Activated CD8-positive, alpha-beta memory T cell treated with anti-CD3 and anti-CD28 coated beads, Interleukin-2, amount 50 U/mL, for 24 hours (primary cell): Measurements from ENCODE around the gene ARMC3.
"Not testable (repeated sequence)": the region's sequence is repeated elsewhere in the genome, so short reads cannot be mapped to it uniquely, and the experiment has no call there.

Experiments
- DNase-seq: peaks from one replicate; pipeline ENCODE4 v3.0.0-alpha.2; 2020; ENCODE audit errors: extremely low read depth

ARMC3 gene

DNA sequence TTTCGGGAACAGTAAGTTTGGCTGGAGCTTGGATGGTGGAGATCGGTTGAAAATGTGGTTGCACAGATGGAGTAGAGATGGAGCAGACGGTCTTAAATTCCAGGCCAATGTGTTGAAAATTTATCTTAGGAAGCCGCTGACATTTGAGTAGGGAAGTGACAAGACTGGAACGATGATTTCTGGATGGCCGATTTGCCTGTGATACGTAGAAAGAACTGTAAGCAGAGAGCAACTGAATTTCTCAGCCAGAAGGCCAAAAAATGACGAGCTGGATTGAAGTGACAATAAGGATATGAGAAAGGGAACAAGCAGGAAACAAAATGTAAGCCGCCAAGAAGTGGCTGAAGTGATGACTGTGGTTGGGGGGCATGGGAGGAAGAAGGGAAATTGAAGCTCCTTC is 687 bp upstream of the ARMC3 start:
- DNase-seq = no peak

DNA sequence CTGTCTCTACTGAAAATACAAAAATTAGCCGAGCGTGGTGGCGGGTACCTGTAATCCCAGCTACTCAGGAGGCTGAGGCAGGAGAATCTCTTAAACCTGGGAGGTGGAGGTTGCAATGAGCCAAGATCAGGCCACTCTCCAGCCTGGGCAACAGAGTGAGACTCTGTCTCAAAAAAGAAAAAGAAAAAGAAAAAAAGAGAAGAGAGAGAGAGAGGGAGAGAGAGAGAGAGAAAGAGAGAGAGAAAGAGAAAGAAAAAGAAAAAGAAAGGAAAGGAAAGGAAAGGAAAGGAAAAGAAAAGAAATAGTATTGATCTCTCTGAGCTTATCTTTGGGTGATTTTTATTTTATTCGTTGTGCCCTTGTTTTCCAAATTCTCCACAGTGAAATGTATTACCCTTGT is 1.2 kb downstream of the ARMC3 start:
- not testable (repeated sequence) for DNase-seq

DNA sequence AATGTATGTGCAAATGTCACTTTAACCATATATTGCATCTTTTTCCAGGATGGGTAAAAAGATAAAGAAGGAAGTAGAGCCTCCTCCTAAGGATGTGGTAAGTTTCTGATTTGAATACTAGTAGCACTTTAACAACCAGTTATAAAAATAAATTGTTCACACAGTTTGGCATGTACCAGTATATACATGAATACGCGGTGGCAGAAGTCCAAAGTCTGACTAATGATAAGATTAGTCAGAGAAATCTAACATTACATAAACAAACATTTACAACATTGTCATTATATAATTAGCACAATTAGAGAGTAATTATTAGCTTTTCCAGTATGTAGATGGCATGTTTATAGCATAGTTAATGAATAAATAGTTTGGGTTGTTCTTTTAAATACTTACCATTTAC is 4.1 kb downstream of the ARMC3 start:
- no peak for DNase-seq

DNA sequence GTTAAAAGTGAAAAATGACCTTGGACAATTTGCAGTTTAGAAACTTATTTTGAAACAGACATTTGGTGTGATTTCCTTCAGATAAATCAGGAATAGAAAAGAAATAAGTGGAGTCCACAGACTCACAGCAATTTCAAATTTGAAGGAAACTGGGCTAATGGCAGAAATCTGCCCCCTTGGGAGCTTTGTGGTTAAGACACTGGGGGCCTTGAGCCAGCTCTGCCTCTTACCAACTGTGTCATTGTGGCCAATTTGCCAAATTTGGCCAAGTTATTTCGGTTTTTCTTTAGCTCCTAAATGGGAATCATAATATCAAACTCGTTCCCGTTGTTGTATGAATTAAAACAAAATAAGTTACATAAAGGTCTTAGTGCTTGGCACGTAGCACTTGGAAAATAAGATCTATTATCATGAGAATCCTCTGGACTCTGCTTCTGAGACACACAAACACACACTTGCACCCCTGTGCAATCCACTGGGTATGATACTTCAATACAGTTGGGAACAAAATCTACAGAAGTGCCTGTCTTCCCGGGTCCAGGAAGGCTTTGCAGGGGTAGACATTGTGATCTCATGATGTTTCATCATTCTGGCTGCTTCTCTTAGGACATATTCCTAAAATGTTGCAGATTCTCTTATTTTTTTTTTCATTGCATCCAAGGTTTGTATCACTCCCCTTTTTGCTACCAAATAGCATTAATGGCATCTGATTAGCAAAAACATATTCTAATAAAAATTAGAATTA is 4.9 kb downstream of the ARMC3 start:
- no peak for DNase-seq

DNA sequence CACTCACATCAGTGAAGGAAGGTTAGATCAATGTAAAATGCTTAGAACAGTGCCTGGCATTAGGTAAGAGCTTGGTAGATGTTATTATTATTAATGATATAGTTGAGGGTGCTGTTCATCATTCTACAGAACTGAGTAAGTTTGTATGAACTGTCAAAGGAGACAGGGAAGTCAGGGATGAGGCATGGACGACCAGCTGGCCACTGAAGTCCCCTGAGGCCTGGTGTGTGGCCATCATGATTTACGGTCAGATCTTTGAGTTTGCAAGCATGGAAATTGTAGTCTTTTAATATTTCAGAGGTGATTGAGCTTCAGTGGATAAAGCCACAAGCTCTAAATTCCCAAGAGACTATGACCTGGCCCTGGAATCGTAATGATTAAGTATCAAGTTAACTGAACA is 6.9 kb downstream of the ARMC3 start:
- no peak for DNase-seq

DNA sequence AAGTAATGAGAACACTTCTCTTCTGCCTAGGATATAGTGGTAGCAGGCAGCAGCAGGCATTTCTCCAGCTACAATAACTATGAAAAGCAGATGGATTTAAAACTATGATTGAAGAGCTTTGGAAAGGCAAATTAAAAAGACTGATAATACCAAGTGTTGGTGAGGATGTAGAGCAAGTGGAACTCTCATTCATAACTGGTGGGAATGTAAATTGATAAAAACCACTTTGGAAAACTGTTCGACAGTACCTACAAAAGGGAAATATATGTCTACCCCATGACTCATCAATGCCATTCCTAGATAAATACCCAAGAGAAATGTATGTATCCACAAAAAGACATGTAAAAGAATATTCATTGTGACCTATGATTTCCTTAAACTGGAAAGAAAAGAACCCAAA is 14.6 kb downstream of the ARMC3 start:
- DNase-seq = no peak

DNA sequence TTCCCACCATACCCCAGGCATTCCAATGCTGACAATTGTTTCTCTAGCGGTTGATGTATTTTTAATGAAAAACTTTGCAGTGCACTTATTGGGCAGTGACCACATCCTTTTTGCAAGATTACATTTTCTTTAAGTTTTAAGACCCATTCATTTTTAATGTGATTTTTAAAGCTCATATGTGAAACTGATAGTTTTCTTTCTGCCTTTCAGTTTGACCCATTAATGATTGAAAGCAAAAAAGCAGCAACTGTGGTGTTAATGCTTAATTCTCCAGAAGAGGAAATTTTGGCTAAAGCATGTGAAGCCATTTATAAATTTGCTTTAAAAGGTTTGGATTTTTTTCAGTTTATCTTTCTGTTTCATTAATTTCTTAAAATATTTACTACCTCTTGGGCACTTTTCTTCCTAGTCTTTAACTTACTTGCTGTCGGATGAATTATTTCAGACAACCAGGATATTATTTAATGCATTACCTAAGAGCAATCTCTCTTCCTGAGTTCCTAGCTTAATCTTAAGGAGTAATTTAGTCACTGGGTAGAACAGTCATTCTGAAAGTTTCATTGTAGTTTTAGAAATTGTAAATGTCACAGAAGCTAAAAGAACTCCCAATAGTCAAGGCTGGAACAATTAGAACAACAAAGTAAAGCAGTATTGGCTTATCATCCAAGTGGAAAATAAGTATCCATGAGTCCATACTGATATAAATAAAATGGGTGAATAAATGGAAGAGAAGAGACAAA is 18.3 kb downstream of the ARMC3 start:
- no peak for DNase-seq

DNA sequence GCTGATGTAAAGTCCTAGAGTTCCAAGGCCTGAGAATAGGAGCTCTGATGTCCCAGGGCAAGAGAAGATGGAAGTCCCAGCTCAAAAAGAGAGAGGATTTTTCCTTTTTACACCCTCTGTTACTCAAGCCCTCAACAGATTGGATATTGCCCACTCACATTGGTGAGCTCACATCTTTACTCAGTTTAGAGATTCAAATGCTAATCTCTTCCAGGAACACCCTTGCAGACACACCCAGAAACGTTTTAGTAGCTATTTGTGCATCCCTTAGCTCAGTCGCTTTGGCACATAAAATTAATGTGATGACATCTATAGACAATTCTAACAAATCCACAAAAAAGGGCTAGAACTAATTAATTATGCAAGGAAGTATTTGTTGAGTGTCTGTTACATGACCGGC is 27.1 kb downstream of the ARMC3 start:
- DNase-seq = no peak

DNA sequence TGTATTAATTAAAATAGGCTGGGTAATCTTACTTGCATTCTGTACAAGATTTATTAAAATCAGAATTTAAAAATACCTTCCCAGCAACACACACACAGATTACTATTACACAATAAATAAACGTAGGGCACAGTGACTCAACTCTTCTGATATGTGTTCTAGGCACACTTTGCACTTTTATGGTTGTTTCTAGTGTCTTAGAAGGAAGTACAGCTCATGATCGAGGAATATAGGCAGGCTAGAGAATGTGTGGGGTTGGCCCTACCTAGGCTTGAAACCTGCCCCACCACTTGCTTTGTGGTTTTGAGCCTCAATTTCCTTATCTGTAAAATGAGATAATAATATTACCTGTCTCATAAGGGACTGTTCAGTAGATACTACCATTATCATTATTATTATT is 30.5 kb downstream of the ARMC3 start:
- DNase-seq = no peak

DNA sequence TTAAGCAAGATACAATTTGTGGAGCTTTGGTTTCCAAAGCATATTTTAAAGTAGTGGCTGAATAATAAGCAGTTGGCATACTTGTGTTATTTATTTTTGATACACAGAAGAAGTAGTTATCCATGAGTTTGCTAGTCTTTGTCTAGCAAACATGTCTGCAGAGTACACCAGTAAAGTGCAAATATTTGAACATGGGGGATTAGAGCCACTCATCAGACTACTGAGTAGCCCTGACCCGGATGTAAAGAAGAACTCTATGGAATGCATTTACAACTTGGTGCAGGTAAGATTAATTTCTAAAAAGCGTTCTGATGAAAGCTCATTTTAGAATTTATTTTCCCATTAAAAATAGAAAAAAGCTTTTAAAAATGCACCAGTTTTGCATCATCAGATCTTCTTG is 31.4 kb downstream of the ARMC3 start:
- DNase-seq = no peak

DNA sequence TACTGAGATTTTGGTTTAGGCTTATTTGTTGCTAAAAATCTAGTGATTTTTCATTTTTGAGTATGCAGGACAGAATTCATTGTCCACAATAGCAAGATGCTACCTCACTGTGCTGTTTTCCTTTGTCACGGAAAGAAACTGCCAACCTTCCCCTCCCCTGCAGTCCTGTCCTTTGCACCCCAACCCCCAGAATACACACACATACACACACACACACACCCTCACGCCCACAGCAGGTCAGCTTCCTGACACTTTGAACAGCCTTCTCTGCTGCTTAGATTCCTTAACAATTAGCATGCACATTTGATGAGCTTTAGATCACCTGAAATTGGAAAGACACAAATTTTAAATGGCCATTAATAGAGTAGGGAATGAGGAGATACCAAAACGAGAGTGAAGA is 32.1 kb downstream of the ARMC3 start:
- DNase-seq = no peak

DNA sequence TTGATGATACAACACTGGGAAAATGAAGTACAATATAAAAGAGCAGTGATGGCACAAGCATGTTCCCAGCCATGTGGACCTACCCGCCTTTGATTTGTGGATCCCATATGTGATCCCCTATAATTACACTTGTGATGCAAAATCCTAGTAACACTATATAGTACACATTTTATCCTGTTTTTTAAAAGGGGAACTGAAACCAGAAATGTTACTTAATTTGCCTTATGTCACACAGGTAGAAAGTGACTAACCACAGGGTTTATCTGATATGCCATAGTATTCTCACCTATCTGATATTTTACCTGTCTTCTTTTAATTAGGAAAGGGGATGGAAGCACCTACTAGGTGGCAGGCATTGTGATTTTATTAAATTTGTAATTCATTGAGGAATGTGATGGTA is 35.0 kb downstream of the ARMC3 start:
- no peak for DNase-seq

DNA sequence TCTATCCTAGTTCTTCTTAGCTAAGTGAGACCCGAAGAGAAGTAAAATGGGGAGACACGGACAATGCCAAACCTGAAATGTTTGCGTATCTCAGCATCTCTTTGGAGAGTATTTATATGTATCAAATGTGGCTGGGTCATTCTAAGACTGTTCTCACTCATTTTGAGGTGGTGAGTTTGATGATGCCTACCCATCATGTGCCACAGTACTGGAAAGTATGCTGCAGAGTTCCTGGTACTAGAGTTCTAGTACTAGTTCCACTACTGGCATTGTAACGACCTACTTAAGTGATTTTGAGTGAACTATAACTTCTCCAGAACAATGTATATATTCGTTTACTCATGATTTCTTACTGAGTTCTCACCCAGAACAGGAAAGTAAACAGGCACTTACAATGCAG is 41.9 kb downstream of the ARMC3 start:
- no peak for DNase-seq

DNA sequence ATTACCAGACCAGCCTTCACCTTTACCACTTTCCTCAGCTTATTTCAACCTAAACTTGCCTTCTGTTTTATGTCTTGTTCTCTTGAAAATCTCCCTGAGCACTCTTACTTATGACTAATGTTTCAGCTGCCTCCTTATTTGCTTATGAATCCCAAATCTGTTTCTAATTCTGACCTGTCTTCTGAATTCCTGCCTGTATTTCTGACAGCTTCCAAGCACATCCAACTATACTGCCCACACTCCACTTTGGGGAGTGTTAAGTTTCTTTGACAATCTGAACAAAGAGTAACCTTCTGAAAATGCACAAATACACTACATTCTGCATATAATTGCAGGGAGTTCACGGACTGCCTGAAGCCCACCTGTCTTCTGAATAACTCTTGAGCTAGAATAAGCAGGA is 48.7 kb downstream of the ARMC3 start:
- DNase-seq = no peak

DNA sequence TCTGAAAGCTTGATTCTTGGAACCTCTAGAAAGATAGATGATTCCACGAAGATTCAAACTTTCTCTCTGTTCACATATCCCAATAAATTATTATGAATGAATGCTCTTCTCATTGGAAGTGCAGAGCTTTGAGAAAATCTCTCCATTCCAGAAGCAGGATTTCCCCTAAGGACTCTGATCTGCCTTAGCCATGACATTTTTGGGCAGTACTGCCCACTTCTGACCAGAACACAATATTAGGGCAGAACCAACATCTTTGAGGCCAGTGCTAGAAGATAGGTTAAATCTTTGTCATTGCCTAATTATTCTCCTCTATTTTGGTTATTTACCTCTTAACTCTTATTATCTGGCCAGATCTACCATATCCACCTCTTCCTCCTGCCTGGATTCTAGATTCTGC is 49.9 kb downstream of the ARMC3 start:
- no peak for DNase-seq

DNA sequence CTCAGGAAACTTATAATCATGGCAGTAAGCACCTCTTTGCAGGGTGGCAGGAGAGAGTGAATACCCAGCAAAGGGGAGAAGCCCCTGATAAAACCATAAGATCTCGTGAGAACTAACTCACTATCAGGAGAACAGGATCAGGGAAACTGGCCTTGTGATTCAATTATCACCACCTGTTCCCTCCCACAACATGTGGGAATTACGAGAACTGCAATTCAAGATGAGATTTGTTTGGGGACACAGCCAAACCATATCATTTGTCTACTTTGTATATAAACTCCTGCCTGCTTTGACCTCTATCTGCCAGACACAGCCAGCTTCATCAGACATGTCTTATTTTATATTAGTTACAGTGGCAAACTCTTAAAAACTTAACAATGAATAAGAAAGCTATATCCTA is 50.4 kb downstream of the ARMC3 start:
- no peak for DNase-seq

DNA sequence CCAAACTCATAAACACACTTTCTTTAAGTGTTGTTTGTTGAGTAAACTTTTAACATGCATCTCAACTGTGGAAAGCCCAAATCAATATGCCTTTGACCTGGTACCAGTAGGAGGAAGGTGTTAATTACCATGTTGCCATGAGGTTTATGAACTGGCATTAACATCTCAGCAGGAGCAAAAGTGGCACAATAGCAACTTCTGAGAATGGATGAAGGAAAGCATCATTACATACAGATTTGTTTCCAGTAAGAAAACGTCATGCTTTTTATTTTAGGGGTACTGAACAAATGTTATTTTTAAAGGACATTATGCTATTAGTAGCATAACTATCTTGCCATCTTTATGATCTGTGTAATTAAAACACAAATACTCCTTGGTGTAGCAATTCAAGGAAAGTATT is 51.1 kb downstream of the ARMC3 start:
- no peak for DNase-seq

DNA sequence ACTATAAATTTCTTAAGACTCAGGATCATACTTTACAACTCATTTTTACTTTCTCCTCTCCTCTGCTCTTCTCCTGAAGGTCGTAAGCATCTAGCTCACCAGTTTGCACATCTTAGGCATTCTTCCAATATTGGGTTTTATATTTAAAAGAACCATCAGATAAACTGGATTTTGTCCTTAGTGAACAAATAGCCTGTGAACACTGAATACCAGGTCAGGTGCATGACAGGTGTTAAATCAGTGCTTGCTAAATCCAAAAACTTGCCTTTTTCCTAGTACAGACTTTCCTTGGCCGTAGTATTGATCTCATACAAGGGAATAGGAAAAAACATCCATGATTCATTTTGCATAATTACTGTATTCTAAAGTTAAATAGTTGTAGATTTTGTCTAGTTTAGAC is 53.0 kb downstream of the ARMC3 start:
- no peak for DNase-seq

DNA sequence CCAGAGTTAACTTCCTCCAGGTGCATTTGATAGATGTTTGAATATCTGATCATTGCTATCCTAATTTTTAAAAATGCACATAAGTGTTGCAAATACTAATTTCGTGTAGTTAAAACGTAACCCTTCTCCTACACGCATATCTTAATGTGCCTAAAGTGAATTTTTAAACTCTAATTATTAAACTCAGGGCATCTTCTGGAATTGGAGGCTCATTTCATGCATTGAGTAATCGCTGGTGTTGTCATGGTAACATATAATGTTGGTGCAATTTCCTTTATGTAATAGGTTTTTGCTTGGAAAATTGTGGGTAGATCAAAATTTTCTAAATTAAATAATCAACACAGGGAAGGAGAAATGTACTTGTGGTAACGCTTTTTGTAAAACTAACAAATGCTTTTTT is 56.2 kb downstream of the ARMC3 start:
- no peak for DNase-seq

DNA sequence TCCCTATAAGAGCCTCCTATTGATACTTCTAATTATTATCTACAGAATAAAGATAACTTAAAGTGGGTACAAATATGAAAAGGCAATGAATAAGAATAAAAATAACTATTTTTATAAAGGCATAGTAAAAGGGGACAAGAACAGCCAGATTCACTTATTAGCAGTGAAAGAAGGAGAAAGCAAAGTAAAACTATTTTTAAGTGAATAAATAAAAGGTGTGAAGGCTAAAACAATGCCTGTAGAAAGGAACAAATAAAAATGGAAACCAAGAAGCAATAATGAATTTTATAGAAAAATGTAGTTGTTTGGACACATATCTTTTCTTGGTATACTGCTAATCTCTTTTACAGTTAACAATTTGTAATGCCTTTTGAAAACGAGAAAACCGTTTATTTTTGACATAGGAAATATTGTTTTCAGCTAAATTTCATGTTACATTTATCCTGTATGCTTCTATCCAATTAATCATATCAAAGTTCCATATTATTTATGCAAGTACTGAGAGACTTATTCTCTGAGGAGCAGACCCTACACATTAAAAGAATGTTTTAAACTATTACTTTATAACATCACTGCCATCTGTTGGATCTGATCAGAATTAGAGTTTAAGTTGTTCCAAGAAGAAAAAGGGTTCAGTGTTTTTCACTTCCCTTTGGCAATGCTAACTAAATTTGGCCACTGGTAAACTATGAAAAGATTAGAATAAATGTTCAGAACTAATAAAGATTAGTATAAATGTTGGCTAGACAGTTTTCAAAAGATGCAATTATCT is 59.1 kb downstream of the ARMC3 start:
- no peak for DNase-seq

DNA sequence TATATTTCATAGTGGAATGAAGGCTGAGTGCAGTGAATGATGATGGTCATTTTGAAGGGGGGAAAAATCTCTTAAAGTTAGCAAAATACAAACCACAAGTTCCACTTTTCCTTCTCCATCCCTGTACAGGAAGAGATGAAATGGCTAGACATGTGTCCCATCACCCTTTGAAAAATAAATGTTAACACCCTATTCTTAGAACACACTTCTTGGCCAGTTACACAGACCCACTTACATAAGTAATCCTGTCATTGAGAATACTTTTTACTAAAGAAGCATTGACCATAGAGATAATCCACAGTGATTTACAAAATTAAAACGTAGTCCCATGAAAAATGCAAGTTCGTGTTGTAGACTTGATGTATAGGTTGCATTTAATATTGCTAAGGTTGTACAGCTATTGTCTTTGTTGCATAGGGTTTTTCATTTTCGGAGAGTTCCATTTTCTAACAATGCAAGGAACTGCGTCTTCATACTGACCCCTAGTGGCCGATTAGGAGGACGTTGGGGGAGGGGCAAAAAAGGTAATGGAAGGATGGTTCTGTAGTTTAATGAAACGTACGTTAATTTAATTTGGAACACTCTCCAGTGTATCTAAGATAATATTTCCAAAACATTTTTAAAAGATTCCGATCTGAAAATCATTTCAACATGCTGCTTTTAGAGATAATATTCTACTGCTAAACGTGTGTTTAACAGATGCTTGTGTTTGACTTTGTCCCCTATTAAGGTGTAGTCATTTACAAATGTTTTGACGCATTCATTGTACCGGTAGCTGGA is 60.9 kb downstream of the ARMC3 start:
- peak; percentile 27 for DNase-seq

DNA sequence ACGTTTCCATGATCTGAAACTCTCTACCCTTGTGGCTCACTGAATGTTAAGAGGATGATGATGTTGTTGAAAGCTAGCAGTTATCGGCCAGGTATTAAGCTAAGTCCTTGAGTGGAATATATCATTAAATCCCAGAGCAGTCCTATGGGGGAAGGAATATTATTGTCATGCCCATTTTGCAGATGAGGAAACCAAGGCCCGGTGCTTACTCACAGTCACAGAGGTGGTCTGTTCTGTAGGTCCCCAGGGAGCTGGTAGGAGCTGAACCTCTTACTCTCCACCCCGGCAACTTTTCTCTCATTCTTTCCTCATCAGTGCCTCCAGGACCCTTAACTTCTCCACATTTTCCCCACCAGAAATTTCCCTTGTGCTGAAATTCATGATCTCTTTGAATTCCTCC is 62.6 kb downstream of the ARMC3 start:
- DNase-seq = no peak
